HG02938 (cell line): Measurements from ENCODE around the gene EIPR1.

ENCODE experiments used
- ATAC-seq: cut with Tn5 transposase; IDR thresholded peaks from one replicate; pipeline ENCODE4 v1.9.1; 2021; ENCODE audit warnings: mild to moderate bottlenecking, moderate library complexity; ENCODE audit not compliant: unreplicated experiment

Gene EIPR1

GRCh38 chr2:3141696-3142095 is 235.9 kb downstream of the EIPR1 start:
- no peak for ATAC-seq

DNA sequence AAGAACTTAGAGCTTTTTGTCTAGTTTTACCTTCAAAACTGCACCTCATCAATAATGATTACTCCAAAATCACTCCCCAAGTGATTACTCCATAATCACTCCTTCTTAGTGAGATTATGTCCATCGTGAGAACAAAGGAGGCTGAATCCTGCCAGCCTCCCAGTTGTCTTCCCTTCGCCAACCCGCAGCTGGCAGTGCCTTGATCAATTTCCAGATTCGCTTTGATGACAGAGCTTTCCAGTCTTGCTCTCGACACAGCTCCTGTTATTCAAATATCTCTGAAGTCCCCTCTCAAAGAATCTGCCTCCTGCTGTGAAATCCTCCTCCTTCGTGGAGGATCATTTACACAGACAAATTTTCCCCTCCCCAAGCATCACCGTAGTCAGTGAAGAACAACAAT is 237.7 kb downstream of the EIPR1 start:
- ATAC-seq: no peak
